Dermis microvascular lymphatic vessel endothelial cell (primary cell): ENCODE measurements around the gene PPP1R13B. TPM values are rescaled to one million over a fixed set of nuclear protein-coding genes. Genes with fewer than 3 reads are reported as not detected.

Source experiments
- DNase-seq, 2 donors: peaks; one replicate each; pipeline versions ENCODE4 v3.0.0 to v3.0.0-alpha.2; 2010; ENCODE audit warnings: low read depth in 2 of 2
- total RNA-seq: library from RNA; depleted of rRNA; stranded (reverse); fragments of >200 nt; gene quantifications from 2 replicates; pipeline ENCODE4 v1.2.1, GENCODE V29; 2014

PPP1R13B gene
- total RNA-seq, 1 donor from 2014 or later: 9.1 TPM

- DNase-seq: peak; percentile 98 to 100
Observed at GRCh38 chr14:103715052-103716000, 132.0 kb downstream of the PPP1R13B start, which contains the start of the genes XRCC3 and ZFYVE21. XRCC3 (minus strand) TSS chr14:103715451; CDS start chr14:103711087, 4,364 bp downstream. ZFYVE21 (plus strand) TSS chr14:103715810; CDS start chr14:103715842, 32 bp downstream.

- DNase-seq: no peak
Observed at GRCh38 chr14:103714063-103714724, 133.2 kb downstream of the PPP1R13B start.

- no peak for DNase-seq
Observed at GRCh38 chr14:103713304-103714062, 133.9 kb downstream of the PPP1R13B start.

- DNase-seq: no peak
Observed at GRCh38 chr14:103712633-103713247, 134.6 kb downstream of the PPP1R13B start.

- DNase-seq: peak in 1 of 2 donors; percentile 42
Observed at GRCh38 chr14:103711516-103712431, 135.6 kb downstream of the PPP1R13B start.

- DNase-seq: peak in 1 of 2 donors; percentile 23
Observed at GRCh38 chr14:103710771-103711377, 136.5 kb downstream of the PPP1R13B start.

- no peak for DNase-seq
Observed at GRCh38 chr14:103709814-103710213, 137.6 kb downstream of the PPP1R13B start.

- no peak for DNase-seq
Observed at GRCh38 chr14:103708750-103709187, 138.6 kb downstream of the PPP1R13B start.

GRCh38 chr14:103707329-103708263 lies 139.8 kb downstream of the PPP1R13B start:
- DNase-seq: no peak

GRCh38 chr14:103706551-103707328 lies 140.6 kb downstream of the PPP1R13B start:
- DNase-seq: no peak

- DNase-seq: no peak
Observed at GRCh38 chr14:103705504-103706284, 141.7 kb downstream of the PPP1R13B start.

- peak; percentile 89 to 95 for DNase-seq
Observed at GRCh38 chr14:103705118-103705503, 142.3 kb downstream of the PPP1R13B start.

- DNase-seq: peak; percentile 62 to 67
Observed at GRCh38 chr14:103704708-103705107, 142.7 kb downstream of the PPP1R13B start.

GRCh38 chr14:103703433-103704385 lies 143.7 kb downstream of the PPP1R13B start:
- DNase-seq: peak; percentile 76 to 87
